ENCODE data around the gene SCN1A.

DNA sequence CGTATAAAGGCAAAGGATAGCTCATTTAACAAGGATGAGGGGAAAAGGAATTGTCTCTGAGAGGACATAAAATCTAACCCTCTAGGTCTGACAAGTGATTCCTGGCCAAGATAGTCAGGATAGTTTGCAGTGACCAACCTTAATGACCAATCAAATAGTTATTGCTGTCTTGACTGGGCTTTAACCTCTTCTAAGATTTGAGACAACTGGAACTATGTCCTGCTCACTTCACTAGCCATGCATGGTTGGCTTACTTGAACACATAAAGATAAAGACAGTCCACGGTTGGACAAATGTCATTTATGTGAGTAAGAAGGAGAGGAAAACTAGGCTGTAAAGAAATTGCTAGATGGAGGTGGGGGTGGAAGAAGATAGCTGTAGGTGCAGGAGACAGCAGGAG is 53.8 kb downstream of the SCN1A start:
- TF ChIP-seq CREB1 (IDR thresholded peaks at IDR 0.05) (no peak), TAF1 (IDR thresholded peaks at IDR 0.05; ENCODE audit: low read depth, low read length) (no peak), CTCF (IDR thresholded peaks at IDR 0.05; ENCODE audit: control extremely low read depth in 1 of 3, insufficient read depth in 1 of 3, low read depth in 1 of 3, low read length in 3 of 3) (no peak), SRF (IDR thresholded peaks at IDR 0.05; ENCODE audit: low read depth, low read length) (no peak), FOSL1 (IDR thresholded peaks at IDR 0.05; ENCODE audit: insufficient read depth, low read depth, low read length) (no peak), JUN (IDR thresholded peaks at IDR 0.05; ENCODE audit: low read depth, low read length) (no peak), MAFK (IDR thresholded peaks at IDR 0.05; ENCODE audit: low read depth, low read length) (no peak), RAD21 (IDR thresholded peaks at IDR 0.05 in 1 of 2, conservative IDR thresholded peaks at IDR 0.05 in 1 of 2; ENCODE audit: low read depth in 2 of 2, low read length in 2 of 2) (no peak), POLR2AphosphoS5 (IDR thresholded peaks at IDR 0.05; ENCODE audit: low read depth, low read length) (no peak), TEAD4 (IDR thresholded peaks at IDR 0.05; ENCODE audit: low read depth, low read length) (no peak), GABPA (IDR thresholded peaks at IDR 0.05; ENCODE audit: borderline replicate concordance, insufficient read depth, low read length) (no peak), EZH2 (IDR thresholded peaks at IDR 0.05; ENCODE audit: low read depth, low read length, severe bottlenecking) (no peak), ZNF274 (IDR thresholded peaks at IDR 0.05; ENCODE audit: borderline replicate concordance, extremely low read depth, low read length) (no peak)
- TF ChIP-seq, protein P1, sequence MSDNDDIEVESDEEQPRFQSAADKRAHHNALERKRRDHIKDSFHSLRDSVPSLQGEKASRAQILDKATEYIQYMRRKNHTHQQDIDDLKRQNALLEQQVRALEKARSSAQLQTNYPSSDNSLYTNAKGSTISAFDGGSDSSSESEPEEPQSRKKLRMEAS (IDR thresholded peaks at IDR 0.05): no peak
